ENCODE results near the gene HDAC7.

Gene HDAC7

DNA sequence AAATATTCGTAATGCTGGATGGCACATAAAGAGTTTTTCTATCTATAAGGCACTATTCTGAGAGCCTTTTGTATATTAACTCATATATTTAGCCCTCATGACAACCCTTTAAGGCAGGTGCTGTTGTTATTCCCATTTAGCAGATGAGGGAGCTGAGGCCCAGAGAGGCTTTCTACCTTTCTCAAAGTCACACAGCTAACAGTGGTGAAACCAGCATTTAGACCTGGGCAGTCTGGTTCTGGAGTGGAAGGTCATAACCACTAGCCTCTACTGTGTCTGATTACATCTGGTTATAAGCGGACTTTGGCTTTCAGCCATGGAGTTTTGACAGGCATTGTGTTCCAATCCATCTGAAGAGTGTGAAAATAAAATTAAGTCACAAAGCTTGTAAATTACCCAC, 41.2 kb upstream of the HDAC7 start:
- no peaks in the 10 kb centered on the region for H3K79me2 ChIP-seq (ENCODE audit: control insufficient read depth, low read length)
- no peaks in the 10 kb centered on the region for H3K9me3 ChIP-seq (ENCODE audit: control insufficient read depth, insufficient read depth, low read length)
- H3K27ac ChIP-seq (ENCODE audit: low read depth, low read length): no peak overlapping the region
- H3K27me3 ChIP-seq (ENCODE audit: control insufficient read depth, low read length): no peaks in the 10 kb centered on the region
- no peak overlapping the region for H3K4me2 ChIP-seq (ENCODE audit: low read length)
- H4K20me1 ChIP-seq (ENCODE audit: control insufficient read depth, insufficient read depth, low read depth, low read length): no peaks in the 10 kb centered on the region
- no peaks in the 10 kb centered on the region for H3K4me1 ChIP-seq (ENCODE audit: control insufficient read depth, low read length)
- no peak for TF ChIP-seq EZH2phosphoT487 (IDR thresholded peaks at IDR 0.05; ENCODE audit: borderline replicate concordance, low read length)
- TF ChIP-seq, protein P1, sequence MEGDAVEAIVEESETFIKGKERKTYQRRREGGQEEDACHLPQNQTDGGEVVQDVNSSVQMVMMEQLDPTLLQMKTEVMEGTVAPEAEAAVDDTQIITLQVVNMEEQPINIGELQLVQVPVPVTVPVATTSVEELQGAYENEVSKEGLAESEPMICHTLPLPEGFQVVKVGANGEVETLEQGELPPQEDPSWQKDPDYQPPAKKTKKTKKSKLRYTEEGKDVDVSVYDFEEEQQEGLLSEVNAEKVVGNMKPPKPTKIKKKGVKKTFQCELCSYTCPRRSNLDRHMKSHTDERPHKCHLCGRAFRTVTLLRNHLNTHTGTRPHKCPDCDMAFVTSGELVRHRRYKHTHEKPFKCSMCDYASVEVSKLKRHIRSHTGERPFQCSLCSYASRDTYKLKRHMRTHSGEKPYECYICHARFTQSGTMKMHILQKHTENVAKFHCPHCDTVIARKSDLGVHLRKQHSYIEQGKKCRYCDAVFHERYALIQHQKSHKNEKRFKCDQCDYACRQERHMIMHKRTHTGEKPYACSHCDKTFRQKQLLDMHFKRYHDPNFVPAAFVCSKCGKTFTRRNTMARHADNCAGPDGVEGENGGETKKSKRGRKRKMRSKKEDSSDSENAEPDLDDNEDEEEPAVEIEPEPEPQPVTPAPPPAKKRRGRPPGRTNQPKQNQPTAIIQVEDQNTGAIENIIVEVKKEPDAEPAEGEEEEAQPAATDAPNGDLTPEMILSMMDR (IDR thresholded peaks at IDR 0.05; ENCODE audit: low read depth, low read length, poor library complexity, severe bottlenecking): no peak
- no peaks in the 10 kb centered on the region for H3F3A ChIP-seq (ENCODE audit: control insufficient read depth, insufficient read depth)
- no peaks in the 10 kb centered on the region for H3K9me2 ChIP-seq (replicated peaks; ENCODE audit: control insufficient read depth, low read length)
- no peak overlapping the region for H3K4me3 ChIP-seq (ENCODE audit: low read length)
- H3K36me3 ChIP-seq (ENCODE audit: control insufficient read depth, low read length): no peaks in the 10 kb centered on the region

DNA sequence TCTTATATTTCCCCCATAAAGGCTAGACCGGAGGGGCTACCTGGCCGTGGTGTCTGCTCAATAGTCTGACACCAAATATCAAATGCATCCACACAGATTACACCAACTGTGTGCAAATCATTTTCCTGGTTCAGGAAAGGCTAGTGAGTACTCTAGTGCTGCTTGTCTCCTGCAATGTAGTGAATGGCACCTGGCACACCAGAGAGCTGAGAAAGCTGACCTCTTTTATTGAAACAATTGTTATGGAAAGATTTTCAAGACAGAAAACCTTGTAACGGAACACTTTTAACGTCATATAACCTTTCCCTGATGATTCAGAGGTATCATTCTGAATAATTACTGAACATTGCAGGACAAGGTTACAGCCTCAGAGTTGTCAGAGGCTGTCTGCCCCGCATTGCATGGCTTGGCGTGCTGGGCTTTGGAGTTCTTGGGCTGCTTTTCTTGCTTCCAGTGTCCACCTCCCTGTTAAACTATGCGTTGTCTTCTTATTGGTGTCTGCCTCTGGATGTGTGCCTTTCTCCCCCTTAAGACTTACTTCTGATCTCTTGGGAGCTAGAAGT, 40.7 kb upstream of the HDAC7 start:
- Histone ChIP-seq H3K4me1 (ENCODE audit: control insufficient read depth, low read length) (no peaks in the 10 kb centered on the region), H3F3A (ENCODE audit: control insufficient read depth, insufficient read depth) (no peaks in the 10 kb centered on the region), H3K27ac (ENCODE audit: low read depth, low read length) (no peak overlapping the region), H4K20me1 (ENCODE audit: control insufficient read depth, insufficient read depth, low read depth, low read length) (no peaks in the 10 kb centered on the region), H3K79me2 (ENCODE audit: control insufficient read depth, low read length) (no peaks in the 10 kb centered on the region), H3K4me2 (ENCODE audit: low read length) (no peak overlapping the region), H3K9me3 (ENCODE audit: control insufficient read depth, insufficient read depth, low read length) (no peaks in the 10 kb centered on the region), H3K4me3 (ENCODE audit: low read length) (no peak overlapping the region), H3K36me3 (ENCODE audit: control insufficient read depth, low read length) (no peaks in the 10 kb centered on the region), H3K27me3 (ENCODE audit: control insufficient read depth, low read length) (no peaks in the 10 kb centered on the region), H3K9me2 (replicated peaks; ENCODE audit: control insufficient read depth, low read length) (no peaks in the 10 kb centered on the region)
- TF ChIP-seq EZH2phosphoT487 (IDR thresholded peaks at IDR 0.05; ENCODE audit: borderline replicate concordance, low read length): no peak
- TF ChIP-seq, protein P1 (IDR thresholded peaks at IDR 0.05; ENCODE audit: low read depth, low read length, poor library complexity, severe bottlenecking): no peak

DNA sequence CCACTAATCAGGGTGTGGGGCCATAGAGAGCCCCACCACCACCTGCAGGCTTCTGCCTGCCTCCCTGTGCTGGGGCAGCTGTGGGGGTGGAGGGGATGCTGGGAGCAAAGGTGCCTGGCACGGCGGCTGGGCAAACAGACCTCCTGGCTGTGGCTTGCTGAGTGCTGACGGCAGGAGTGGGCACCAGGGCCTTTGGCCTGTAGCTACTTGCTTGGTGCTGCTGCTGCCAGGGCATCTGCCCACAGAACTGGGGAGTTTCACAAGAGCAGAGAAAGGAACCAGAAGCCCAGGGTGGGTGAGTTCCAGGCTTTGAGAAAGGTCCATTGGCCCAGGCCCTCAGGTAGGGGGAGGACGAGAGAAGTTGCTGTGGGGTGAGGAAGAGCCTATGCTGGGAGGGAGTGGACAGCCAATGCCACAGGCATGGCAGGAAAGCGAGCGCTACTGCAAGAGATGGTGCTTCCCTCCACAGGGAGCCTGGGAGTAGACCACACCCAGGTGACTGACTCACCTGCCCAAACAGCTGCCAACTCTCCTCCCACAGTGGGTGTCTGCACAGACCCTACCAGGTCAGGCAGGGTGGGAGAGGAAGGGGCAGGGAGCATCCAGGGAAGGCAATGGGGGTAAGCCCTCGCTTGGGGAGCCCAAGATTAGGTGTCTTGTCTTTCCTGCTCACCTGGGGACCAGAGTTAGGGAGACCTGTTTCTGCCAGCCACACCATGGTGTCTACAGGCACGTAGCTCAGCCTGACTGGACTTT, 39.0 kb upstream of the HDAC7 start:
- Histone ChIP-seq H3K4me3 (ENCODE audit: low read length) (no peak overlapping the region), H3K9me2 (replicated peaks; ENCODE audit: control insufficient read depth, low read length) (no peaks in the 10 kb centered on the region), H3K27me3 (ENCODE audit: control insufficient read depth, low read length) (no peaks in the 10 kb centered on the region), H3K9me3 (ENCODE audit: control insufficient read depth, insufficient read depth, low read length) (no peaks in the 10 kb centered on the region), H3F3A (ENCODE audit: control insufficient read depth, insufficient read depth) (no peaks in the 10 kb centered on the region), H3K79me2 (ENCODE audit: control insufficient read depth, low read length) (no peaks in the 10 kb centered on the region), H3K36me3 (ENCODE audit: control insufficient read depth, low read length) (no peaks in the 10 kb centered on the region), H3K4me2 (ENCODE audit: low read length) (no peak overlapping the region), H3K27ac (ENCODE audit: low read depth, low read length) (no peak overlapping the region), H3K4me1 (ENCODE audit: control insufficient read depth, low read length) (no peaks in the 10 kb centered on the region), H4K20me1 (ENCODE audit: control insufficient read depth, insufficient read depth, low read depth, low read length) (no peaks in the 10 kb centered on the region)
- no peak for TF ChIP-seq EZH2phosphoT487 (IDR thresholded peaks at IDR 0.05; ENCODE audit: borderline replicate concordance, low read length)
- TF ChIP-seq, protein P1 (IDR thresholded peaks at IDR 0.05; ENCODE audit: low read depth, low read length, poor library complexity, severe bottlenecking): no peak
